EH (cell line): ENCODE data around the gene CTAGE15.
"Not testable (repeated sequence)": the region's sequence is repeated elsewhere in the genome, so short reads cannot be mapped to it uniquely, and the experiment has no call there.

Experiments
- DNase-seq: peaks from one replicate; pipeline ENCODE4 v3.0.0-alpha.2; 2015; ENCODE audit warnings: low read depth

CTAGE15 gene, protein sequence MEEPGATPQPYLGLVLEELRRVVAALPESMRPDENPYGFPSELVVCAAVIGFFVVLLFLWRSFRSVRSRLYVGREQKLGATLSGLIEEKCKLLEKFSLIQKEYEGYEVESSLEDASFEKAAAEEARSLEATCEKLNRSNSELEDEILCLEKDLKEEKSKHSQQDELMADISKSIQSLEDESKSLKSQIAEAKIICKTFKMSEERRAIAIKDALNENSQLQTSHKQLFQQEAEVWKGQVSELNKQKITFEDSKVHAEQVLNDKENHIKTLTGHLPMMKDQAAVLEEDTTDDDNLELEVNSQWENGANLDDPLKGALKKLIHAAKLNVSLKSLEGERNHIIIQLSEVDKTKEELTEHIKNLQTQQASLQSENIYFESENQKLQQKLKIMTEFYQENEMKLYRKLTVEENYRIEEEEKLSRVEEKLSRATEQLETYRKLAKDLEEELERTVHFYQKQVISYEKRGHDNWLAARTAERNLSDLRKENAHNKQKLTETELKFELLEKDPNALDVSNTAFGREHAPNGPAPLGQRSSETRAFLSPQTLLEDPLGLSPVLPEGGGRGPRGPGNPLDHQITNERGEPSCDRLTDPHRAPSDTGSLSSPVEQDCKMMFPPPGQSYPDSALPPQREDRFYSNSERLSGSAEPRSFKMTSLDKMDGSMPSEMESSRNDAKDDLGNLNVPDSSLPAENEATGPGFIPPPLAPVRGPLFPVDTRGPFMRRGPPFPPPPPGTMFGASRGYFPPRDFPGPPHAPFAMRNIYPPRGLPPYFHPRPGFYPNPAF

DNA sequence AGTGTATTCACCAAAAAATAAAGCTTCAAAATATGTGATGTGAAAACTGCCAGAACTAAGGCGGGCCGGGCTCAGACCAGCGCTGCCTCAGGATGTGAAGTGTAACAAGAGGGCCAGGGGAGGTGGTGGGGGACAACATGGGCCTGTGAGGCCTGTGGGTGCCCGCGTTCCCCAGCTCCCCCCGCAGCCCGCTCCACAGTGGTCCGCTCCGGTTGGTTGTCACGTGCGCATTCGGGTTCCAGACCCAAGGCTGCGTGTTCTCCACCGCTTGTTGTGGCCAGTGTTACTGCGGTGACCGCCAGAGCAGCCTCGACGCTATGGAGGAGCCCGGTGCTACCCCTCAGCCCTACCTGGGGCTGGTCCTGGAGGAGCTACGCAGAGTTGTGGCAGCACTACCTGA, at the start of gene CTAGE15:
Gene CTAGE15 (plus strand): TSS at position 301 of the 400 bp plus-strand sequence. CDS start 17 bp downstream, at position 318.
- DNase-seq: not testable (repeated sequence)

GRCh38 chr7:143522309-143522916, 49.2 kb upstream of the CTAGE15 start:
- not testable (repeated sequence) for DNase-seq

DNA sequence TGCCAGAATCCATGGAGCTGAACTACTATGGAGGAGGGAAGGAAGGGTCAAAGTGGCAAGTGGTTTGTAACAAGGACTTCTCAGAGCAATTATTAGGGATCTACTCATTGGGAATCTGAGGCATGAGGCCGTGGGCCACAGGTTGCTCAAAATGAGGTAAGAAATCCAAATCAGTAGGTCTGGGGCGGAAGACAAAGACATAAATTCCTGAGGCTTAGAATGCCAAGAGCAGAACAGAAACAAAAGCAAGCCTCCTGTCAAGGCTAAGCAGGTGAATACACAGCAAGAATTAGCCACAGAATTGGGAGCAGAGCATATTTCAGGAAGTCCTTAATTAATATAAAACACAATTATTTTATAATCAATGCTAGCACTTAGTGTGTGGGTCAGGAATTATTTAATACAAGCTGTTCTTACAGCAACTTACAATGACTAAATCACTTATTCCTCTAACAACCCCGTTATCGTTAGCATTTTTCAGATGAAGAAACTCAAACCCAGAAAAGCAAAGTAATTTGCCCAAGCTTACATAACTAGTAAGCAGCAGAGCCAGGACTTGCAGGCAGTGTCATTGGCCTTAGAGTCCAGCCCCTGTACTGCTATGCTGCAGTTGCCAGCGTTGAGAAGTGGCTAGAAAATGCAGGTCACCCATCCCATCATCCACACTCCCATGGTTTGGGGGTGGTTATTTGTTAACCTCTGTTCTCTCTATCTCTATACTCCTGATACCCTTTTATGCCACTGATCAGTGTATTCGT, 40.3 kb upstream of the CTAGE15 start:
- DNase-seq: not testable (repeated sequence)

DNA sequence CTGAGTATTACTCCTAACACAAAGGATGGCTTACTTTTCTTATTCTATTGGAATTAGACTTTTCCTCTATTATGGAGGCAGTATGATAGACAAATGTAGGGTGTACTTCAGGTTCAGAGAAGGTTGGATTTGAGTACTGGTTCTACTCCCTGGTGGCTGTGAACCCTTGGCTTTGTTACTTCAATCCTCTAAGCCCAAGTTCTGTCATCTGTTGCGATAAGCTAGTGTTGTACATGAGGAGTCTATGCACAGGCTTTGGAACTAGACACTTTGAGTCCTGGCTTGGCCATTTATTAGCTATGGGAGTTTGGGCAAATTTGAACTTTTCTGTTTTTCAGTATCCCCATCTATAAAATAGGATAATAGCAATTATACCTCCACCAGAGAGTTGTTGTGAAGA, 39.7 kb upstream of the CTAGE15 start:
- DNase-seq: not testable (repeated sequence)

DNA sequence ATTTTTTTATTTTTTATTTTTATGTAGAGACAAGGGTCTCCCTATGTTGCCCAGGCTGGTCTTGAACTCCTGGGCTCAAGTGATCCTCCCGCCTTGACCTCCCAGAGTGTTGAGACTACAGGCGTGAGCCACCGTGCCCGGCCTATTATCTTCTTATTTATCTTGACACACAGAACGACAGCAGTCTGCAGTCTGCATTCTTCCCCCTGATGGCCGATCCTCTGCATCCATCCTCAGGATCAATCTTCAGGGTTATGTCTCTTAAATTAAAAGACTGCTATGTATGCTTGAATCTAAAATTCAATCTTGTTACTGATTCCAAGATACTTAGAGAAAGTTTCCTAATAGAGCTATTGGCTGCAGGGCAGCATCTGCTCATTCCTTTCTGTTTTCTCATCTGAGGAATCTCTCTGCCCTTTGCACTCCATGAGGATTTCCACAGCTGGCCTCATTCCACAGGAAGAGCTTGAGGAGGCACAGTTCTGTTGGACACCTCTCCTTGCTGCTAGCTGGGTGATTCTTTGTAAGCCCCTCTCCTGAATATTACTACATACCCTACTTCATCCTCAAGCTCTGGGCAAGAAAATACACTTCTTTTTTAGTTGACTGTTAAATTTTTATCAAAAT, 38.3 kb upstream of the CTAGE15 start:
- DNase-seq: not testable (repeated sequence)

- DNase-seq: not testable (repeated sequence)
Measured at GRCh38 chr7:143536443-143536842, 35.2 kb upstream of the CTAGE15 start.

GRCh38 chr7:143543288-143544038, 28.1 kb upstream of the CTAGE15 start:
- DNase-seq: not testable (repeated sequence)

DNA sequence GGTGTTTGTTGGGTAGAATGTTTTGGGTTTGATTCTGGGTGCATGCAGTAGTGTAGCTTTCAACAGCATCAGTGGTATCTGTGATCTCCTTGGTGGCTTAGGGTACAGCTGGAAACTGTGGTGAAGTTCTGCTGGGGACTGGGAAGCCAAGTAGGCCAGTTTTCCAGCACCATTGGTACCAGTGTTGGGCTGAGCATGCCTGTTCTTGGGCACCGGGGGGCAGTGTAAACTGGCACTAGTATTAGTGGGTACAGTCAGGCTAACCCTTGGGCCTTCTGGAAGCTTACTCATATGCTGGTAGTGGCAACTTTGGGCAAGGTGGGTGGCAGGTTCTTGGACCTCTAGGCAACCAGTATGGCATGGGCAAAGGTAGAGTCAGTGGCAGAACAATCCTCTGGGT, 15.6 kb upstream of the CTAGE15 start:
- DNase-seq: not testable (repeated sequence)

DNA sequence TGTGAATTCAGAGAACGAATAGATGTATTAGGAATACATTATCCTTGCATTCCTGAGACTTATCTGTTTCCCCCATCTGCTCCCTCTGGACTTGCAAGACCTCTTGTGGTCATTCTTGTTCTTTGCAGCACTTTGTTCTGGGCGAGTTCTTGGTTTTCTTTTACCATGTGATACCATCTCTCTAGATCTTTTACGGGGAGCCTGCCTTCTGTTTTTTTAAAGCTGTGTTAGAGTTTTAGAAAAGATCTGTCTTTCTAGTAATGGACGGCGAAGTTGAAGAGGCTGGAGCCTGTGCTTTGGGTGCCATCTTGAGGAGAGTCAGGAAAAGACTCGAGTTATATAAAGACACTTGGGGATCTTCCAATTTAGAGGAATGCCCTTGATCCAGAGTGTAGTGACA, 8.3 kb upstream of the CTAGE15 start:
- not testable (repeated sequence) for DNase-seq

GRCh38 chr7:143566001-143566400, 5.6 kb upstream of the CTAGE15 start:
- not testable (repeated sequence) for DNase-seq

DNA sequence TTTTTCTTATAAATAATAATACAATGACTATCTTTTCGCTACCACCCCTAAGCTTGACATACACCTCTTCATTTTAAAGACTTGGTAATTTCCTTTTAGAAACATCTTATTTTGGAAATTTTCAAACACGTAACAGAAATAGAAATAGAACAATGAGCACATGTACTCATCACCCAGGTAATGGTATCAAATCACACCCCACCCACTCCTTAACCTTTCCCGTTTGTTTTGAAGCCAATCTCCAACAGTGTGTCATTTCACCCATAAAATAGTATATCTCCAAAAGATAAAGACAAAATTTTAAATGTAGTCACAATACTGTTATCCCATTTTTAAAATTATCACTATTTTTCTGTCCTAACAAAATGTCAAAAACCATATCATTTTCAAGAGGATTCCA, 16.6 kb downstream of the CTAGE15 start:
- DNase-seq: not testable (repeated sequence)

DNA sequence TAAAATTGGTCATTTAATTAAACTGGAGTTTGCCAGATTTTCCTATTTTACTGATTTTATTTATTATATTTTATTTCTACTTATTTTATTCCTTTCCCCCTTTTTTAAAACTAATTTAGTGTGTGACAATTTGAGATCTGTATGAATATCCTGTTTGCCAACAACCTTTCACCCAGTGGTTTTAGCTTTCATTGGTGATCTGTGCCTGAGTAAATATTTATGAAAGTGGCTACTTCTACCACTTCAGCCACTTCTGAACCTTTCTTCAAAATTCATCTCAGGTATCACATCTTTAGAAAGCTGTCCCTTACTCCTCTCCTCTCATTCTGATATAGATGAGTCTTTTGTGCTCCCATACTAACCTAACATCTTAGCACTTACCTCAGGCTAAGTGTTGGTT, 18.3 kb downstream of the CTAGE15 start:
- DNase-seq: not testable (repeated sequence)

DNA sequence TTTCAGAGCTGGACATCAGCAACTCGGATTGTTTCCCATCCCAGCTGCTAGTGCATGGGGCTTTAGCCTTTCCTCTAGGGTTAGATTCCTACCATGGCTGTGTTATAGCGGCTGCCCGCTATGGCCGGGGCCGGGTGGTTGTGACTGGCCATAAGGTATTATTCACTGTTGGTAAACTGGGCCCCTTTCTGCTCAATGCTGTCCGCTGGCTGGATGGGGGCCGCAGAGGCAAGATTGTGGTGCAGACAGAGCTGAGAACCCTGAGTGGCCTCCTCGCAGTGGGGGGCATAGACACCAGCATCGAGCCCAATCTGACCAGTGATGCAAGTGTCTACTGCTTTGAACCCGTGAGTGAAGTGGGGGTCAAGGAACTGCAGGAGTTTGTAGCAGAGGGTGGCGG, 26.5 kb downstream of the CTAGE15 start:
- not testable (repeated sequence) for DNase-seq

DNA sequence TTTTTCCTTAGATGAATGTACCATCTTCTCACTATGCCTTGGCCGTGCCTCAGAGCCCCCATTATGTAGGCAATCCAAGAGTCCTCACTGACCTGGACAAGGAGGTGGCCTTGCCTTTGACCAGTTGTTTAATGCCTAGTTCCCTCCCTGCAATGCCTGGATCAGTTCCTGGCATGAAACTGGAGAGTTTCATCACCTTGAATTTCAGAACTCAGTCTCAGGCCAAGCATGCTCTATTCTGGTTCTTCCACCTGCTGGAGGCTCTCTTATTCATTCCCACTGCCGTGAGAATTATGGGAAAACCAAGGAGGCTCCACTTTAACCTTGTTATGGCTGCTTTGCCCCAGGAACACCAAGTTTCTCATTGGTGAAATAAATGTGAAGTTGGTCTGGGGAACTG, 31.9 kb downstream of the CTAGE15 start:
- DNase-seq: not testable (repeated sequence)

- not testable (repeated sequence) for DNase-seq
Measured at GRCh38 chr7:143606088-143606487, 34.5 kb downstream of the CTAGE15 start.

GRCh38 chr7:143615545-143615944, 43.9 kb downstream of the CTAGE15 start:
- DNase-seq: peak; percentile 0

GRCh38 chr7:143617204-143617603, 45.6 kb downstream of the CTAGE15 start:
- DNase-seq: not testable (repeated sequence)

DNA sequence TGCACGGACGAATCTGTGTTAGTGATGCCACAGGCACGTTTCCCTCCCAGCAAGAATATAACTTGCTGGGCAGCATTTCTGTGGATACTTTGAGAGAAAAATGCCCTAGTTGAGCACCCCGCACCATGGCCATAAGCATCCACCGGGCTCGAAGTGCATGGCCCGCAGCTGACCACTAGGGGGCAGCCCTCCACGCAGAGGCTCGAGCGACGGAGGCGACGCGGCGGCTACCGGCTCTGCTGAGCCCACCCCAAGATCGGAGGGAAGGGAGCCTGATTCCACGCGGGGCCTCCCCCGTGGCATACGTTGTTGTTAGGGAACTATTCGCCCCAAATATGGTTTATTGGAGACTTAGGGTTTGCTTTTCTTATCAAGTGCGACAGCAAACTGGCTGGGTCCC, 48.5 kb downstream of the CTAGE15 start:
- DNase-seq: not testable (repeated sequence)

- DNase-seq: not testable (repeated sequence)
Measured at GRCh38 chr7:143620646-143621045, 49.0 kb downstream of the CTAGE15 start, which contains the start of gene TCAF2. Gene TCAF2, plus strand, starts transcription at chr7:143620974.

GRCh38 chr7:143621175-143621574, 49.6 kb downstream of the CTAGE15 start:
- not testable (repeated sequence) for DNase-seq
